GM21576 (cell line): ENCODE results near the gene TRIM17.
"Not testable (repeated sequence)": the region's sequence is repeated elsewhere in the genome, so short reads cannot be mapped to it uniquely, and the experiment has no call there.

ENCODE experiments used
- ATAC-seq: cut with Tn5 transposase; IDR thresholded peaks from one replicate; pipeline ENCODE4 v1.9.1; 2021; ENCODE audit warnings: mild to moderate bottlenecking, moderate library complexity; ENCODE audit not compliant: unreplicated experiment

The TRIM17 gene

DNA sequence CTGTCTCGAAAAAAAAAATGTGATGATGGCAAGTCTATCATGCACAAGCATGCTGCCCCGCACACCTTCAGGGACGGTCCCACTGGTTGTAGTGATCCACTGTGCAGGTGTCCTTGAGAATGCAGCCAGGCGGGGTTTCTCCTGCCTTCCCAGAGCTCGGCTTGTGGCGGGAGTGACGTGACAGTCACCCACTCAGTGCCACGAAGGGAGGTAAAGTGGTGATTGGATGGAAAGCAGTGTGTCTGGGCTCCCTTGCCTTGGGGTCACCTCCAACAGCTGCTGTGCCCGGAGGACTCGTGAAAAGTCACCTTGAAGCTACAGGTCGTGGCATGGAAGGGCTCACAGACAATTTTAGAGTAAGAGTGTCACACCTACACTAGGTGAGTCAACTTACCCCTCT lies 33.5 kb upstream of the TRIM17 start:
- no peak for ATAC-seq

DNA sequence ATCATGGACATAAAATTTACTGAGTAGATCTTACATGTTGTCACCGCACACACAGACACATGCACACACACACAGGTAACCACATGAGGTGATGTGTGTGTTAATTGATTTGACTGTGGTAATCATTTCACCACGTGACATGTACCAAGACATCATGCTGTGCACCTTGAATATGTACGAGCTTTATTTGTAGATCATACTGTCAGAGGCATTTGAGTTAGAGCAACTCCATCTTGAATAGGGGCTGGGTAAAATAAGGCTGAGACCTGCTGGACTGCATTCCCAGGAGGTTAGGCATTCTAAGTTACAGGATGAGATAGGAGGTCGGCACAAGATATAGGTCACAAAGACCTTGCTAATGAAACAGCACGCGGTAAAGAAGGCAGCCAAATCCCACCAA lies 31.7 kb upstream of the TRIM17 start:
- no peak for ATAC-seq

DNA sequence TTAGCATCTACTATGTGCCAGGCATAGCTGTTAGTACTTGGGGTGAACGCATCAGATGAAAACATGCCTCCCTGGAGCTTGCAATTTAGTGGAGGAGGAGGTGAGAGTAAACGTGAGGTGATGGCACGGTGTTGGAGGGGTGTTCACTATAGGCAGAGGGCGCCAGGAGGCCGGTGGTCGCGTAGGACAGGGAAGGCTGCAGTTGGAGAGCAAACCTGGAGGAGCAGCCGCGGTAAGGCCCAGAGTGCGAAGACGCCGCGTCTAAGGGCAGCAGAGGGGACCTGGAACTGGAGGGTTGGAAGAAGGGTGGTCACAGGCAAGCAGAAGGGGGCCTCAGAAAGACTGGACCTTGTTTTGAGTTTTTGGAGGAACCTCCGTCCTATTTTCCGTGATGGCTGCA lies 30.2 kb upstream of the TRIM17 start:
- ATAC-seq: no peak

DNA sequence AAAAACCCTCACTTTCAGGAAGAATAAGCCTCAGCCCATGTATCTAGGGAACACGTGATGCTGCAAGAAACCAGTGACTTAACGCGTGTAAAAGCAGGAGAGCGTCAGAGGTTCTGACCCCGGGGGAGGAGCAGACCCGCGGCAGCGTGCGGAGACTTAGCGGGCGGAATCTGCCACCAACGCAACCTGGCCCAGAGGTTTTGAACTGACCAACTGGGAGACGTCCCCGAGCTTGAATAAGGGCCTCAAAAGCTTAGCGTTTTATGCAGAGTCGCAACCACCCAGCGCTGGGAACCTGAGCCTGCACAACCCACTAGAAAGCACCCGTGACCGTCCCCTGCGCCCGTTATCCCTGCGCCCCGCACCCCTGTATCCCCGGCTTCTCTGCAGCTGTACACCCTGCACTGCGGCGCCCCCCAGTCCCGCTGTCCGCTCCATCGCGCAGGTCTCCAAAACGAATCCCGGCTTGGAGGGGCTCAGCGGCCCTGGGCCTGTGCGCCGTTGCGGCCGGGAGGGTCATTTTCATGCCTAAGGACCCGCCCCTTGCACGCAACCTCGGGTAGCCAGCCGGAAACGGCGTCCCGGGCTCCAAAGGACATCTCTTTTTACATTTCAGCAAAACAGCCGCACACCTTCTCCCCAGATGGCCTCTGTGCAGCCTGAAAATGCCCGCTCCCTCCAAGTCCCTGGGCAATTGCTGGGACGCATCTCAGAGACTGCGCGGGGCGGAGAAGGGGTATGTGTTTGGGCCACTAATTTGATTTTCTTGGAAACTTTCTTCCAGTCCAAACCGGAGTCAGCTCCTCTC lies 29.4 kb upstream of the TRIM17 start:
- ATAC-seq: peak; percentile 79

DNA sequence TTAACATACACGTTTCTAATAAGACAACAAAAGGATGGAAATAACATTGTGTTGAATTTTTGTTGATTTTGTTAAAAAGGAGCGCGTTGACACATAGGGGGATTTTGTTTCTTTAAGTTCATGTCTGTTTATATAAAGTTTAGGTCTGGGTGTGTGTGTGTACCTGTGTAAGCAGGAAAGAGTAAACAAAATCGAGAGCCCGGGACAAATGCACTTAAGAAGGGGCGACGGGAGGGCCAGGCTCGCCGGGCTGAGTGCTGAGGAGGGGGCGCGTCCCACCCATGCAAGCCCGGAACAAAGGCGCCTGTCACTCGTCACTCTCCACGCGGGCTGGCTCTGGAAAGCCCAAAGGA lies 28.8 kb upstream of the TRIM17 start:
- ATAC-seq: peak; percentile 19

DNA sequence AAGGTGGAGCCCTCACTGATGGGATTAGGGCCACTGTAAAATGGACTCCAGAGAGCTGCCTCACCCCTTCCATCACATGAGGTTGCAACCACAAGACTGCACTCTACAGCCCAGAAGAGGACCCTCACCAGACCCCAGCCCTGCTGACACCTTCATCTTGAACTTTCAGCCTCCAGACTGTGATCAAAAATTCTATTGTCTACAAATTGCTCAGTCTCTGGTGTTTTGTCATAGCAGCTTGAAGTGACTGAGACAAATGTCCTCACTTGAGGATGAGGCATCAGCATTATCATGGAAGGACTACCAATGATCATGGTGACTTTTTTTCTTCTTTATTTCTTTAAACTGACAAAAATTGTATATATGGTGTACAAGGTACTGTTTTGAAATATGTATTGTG lies 26.7 kb upstream of the TRIM17 start:
- ATAC-seq: no peak

DNA sequence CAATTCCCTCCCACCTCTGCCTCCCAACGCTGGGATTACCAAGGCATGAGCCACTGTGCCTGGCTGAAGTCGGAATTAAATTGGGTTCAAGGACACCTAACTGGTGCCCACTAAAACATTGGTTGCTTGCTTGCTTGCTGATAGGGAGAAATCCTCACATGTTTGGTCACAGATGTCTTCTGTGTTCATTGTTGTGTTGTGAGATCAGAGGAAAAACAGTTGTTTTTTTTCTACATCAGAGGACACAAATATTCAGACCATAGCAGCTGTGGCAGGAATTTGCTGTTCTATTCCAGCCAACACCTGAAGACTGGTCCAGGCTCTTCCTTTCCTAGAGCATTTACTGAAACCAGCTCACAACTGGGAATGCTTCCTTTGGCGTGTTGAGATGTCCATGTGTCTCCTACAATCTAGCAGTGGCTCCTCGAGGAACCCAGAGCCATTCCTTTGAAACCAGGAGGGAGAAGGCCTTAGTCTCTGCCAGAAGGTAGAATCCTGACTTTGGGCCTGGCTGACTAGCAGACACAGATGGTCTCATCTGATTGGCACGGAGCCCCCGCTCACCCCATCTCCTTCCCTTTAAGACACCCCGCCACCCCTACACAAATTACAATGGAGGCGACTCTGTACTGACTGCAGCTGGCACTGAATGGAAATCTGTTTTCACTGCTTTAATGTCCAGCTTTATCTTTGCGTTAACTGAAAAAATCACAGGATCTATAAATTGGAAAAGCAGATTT lies 24.3 kb upstream of the TRIM17 start:
- no peak for ATAC-seq

DNA sequence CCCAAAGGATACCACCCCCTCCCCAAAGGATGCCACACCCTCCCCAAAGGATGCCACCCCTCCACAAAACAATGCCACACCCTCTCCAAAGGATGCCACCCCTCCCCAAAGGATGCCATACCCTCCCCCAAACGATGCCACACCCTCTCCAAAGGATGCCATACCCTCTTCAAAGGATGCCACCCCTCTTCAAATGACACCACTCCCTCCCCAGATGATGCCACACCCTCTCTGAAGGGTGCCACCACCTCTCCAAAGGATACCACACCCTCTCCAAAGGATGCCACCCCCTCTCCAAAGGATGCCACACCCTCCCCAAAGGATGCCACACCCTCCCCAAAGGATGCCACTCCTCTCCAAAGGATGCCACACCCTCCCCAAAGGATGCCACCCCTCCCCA lies 21.6 kb upstream of the TRIM17 start:
- no peak for ATAC-seq

DNA sequence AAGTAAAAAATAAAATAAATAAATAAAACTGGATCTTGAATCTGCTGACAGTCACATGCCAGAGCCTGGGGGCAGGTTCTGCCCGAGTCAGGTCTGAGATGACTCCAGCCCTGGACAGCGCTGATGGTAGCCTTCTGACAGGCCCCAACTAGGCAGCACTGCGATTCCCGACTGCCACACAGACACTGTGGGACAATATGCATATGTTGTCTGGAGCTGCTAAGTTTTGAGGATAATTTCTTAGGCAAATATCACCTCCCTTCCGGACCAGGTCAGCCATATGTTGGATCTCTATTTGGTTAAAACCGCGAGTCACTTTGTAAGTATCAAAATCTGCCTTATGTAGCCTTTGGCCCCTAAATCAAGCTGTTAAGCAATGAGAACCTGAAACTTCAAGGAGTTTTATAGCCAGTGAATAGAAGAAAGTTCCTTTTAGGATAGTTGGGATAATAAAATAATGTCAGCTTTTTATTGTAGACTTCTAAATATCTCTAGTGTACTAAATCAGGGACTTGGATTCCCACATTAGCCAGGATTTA lies 20.8 kb upstream of the TRIM17 start:
- ATAC-seq: no peak

DNA sequence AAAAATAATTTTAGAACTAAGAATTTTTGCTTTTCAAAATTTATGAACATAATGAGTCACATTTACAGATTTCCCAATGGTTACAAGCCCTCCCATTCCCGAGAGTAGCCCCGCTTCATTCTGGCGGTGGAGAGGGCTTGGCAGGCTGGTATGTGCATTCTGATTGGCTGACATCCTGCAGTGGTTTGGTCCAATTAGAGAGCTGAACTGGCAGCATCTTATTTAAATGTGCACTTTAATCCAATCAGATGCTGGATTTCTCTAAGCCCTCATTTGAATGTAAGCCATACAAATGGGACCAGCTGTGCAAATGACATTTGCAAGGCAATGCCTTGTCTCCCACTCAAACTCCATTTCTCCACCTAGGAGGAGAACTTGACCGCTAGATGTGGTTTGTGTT lies 18.0 kb upstream of the TRIM17 start:
- ATAC-seq: no peak

DNA sequence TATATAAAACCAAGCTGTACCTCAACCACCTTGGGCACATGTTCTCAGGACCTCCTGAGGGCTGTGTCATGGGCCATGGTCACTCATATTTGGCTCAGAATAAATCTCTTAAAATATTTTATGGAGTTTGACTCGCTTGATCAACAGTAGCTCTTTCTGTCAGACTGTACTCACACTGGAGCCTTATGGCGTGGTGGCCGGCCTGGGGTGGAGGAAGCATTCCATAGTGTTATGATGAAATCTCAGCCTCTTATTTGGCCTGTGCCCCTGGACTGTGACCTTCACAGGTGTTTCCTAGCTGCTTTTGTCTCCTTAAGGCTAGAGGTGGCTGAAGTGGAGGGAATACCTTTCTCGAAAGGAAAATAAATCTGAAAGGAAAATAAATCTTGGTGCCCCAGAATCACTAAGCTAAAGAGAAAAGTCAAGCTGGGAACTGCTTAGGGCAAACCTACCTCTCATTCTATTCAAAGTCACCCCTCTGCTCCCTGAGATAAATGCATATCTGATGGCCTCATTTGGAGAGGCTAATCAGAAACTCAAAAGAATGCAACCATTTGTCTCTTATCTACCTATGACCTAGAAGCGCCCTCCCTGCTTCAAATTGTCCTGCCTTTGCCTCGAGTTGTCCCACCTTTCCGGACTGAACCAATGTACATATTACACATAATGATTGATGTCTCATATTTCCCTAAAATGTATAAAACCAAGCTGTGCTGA lies 16.8 kb upstream of the TRIM17 start:
- ATAC-seq: not testable (repeated sequence)

DNA sequence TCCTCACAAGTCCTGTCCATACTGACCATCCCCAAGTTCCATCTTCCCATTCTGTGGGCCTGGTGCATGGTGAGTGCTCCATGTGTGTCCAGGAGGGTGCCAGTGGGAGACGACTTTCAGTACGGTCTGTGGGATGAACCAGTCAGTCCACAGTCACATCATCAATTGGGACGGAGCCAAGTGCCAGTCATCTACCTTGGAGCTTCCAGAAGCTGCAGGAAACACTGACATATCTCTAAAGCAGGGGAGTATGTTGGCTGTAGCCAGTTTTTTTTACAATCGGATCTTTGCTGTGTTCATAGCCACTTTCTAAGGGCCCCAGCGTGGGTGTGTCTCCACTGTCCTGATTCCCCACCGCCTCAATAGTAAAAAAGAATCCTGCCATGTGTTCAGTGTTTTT lies 13.6 kb upstream of the TRIM17 start:
- ATAC-seq: no peak

DNA sequence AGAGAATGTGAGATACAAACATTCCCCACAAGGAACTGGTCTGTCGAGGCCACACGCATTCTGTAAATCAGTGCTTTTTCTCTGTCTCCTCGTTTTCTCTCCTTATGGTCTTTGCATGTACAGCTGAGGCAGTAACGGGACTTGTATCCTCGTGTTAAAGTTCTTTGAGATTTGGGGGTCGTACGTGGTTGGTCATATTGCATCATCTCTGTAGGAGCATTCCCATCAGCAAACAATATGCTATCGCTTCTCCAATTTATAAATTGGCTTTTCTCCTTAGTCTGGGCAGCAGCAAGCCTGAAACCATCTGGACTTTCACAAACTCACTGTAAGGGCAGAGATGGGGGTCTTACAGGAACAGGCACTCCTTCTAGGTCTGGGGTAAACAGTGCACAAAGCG lies 13.0 kb upstream of the TRIM17 start:
- no peak for ATAC-seq

DNA sequence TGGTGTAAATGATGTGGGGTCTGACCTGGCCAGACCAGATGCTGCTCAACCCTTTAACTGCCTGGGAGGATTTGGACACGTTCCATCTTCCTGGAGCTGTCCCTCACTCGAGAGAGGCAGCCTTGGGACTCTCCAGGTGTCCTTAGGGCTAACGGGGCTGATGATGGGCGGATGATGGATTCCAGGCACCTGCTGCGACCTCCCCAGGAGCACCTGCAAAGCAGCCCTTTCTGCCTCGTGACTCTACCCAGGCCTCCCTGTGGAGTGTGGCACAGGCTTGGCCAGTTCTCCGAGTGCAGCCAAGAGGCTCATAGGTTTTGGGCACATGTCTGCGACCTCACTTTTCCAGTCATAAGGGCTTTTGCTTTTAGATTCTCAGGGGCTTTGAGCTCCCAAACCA lies 12.3 kb upstream of the TRIM17 start:
- ATAC-seq: no peak

DNA sequence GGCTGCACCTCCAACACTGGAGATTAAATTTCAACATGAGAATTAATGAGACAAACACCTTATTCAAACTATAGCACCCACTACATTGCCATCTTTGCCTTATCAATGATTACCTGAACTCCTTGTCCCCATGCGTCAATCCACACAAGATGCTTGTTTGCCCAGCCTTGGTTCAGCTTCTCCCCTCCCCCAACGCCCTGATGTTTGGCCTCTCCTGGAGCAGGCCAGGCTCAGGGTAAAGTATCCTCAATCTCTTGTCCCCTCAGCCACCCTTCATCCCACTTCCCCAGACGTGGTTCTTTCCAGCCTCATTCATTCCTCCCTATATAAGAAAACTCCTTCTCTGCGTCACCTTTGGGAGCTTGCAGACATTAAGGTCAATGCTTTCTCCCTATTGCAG lies 11.8 kb upstream of the TRIM17 start:
- ATAC-seq: no peak

DNA sequence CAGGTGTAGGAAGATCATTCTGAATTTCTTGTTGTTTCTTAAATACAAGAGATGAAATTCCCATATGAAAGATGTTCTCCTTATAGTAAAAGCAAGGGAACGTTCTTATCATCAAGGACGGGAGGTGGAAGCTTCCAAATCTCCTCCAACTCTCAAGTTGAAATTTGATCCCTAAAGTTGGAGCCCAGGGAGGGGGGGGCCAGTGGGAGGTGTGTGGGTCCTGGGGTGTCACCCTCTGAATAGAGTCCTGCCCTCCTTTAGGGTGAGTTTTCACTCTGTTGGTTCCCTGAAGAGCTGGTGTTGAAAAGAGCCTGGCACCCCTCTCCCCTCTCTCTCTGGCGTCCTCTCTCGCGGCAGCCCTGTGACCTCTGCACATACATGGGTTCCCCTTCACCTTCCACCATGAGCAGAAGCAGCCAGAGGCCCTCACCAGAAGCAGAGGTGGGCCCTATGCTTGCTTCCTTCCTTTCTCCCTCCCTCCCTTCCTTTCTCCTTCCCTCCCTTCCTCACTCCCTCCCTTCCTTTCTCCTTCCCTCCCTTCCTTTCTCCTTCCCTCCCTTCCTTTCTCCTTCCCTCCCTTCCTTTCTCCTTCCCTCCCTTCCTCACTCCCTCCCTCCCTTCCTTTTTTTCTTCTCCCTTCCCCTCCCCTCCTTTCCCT lies 10.0 kb upstream of the TRIM17 start:
- ATAC-seq: no peak

DNA sequence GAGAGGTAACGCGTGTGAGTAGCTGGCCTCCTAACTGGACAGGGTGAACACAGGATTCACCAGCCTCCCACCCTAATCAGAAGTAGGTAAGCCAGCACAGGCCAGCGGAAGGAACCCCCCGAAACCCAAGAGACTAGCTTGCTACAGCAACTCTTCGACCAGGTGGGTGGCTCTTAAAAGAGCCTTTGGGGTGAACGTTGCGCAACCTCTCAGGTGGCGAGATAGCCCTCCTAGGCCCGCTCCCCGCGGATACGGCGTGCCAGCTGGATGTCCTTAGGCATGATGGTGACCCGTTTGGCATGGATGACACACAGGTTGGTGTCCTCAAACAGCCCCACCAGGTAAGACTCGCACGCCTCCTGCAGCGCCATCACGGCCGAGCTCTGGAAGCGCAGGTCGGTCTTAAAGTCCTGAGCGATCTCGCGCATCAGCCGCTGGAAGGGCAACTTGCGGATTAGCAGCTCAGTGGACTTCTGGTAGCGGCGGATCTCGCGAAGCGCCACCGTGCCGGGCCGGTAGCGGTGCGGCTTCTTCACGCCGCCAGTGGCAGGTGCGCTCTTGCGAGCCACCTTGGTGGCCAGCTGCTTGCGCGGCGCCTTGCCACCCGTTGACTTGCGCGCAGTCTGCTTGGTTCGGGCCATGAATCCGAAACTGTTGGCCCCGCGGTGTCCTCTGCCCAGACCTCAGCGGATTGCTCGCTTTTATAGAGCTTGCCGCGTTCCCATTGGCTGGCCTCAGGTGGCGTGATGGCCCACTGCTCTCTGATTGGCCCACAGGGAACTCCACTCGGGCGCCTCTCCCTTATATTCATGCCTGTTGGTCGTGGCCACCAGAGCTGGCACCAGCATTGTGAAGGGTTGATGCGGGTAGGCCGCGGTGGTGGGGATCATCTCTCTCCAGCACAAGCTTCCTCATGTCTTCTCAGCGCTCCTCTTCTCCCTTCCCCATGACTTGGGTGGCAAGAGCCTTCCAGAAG lies 8.3 kb upstream of the TRIM17 start:
- ATAC-seq: no peak

DNA sequence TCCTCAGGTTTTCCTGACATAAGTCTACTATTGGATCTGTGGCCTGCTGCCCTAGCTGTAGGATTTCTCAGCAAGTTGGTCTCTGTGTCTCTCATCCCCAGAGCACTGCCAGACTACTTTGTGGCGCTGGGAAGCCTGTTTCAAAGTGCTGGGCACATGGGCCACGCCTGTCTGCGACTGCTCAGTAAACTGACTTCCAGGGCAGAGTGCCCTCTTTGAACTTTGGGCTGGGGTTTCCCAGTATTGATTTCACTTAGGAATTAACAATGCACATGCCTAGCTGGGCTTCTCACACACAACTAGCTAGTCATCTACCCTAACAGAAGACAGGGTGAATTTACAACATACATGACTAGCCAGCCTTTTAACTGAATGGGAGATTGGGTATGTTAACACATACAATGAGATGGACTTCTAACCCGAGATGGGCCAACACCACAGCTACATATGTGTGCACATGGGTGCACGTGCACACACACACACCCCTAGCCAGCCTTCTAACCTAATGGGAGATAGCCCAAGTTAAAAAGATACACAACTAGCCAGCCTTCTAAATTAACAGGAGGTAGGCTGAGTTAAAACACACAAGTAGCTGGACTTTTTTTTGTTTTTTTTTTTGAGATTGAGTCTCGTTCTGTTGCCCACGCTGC lies 6.9 kb upstream of the TRIM17 start:
- no peak for ATAC-seq

DNA sequence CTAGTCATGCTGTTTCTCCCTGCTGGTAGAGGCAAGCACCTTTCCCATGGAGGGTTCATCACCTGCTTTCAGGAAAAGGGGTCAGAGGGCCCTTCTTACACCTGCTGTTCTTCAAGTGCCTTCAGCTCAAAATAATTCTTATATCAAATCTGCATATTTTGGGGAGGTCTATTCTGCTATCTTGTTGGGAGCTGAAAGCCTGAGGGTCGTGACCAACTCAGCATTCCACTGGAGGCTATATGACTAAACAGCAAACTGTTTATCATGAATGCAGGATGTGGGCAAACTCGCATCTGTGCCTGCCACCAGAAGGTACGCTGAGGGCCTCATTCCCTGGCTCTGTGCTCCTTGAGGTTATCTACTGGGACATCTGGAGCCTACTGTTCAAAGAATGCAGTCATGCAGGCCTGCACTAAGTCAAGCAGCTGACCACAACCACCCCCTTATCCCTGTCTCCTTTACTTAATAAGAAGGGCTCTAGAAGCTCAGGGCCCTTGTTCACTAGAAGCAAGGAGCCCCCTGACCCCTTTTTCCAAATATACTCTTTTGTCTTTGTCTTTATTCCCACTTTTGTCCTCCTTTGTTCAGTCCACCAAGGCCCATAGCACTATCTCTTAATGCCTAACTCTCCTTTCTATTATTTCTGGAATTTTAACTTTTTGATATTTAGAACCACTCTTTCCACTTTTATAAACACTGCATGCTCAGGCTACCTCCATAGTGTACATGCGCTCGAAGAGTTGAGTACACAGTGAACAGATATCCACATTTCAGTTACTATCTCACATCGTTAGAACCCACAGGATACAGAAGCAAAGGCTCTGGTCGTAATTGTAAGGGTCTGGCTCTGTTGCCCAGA lies 4.5 kb upstream of the TRIM17 start:
- ATAC-seq: no peak
